22Rv1 (cell line): Measurements from ENCODE around the gene IPO13.

Experiments
- ZFX ChIP-seq: fragments of 450-650 bp; IDR thresholded peaks from 2 replicates; pipeline ENCODE4 v1.6.1; 2017; ENCODE audit warnings: antibody characterized with exemption, borderline replicate concordance
- TF ChIP-seq, protein P1 (sequence below): fragments of 450-650 bp; IDR thresholded peaks from 2 replicates; pipeline ENCODE4 v1.5.1; 2017; ENCODE audit warnings: mild to moderate bottlenecking

DNA sequence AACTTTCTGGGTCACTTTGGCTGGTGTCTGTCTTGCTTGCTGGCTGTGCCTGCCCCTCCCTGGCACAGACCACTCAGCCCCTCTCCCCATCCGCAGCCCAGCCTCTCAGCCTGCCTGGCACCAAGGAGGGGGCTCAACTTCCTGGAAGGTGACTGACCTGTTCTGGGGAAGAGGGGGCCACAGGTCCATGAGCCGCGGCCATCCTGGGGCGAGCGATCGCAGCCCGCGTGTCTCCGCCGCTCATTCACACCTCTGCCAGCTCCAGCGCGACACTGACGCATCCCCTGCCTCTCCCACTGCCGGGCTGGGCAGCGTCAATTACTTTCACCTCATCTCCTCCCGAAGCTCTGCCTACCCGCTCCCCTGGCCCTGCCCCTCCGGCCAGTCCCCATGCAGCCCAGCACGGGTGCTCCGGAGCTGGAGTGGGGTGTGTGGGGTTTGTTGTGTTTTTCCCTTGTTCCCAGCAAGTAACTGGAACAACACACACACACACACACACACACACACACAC, 70.2 kb downstream of the IPO13 start:
- TF ChIP-seq, protein P1, sequence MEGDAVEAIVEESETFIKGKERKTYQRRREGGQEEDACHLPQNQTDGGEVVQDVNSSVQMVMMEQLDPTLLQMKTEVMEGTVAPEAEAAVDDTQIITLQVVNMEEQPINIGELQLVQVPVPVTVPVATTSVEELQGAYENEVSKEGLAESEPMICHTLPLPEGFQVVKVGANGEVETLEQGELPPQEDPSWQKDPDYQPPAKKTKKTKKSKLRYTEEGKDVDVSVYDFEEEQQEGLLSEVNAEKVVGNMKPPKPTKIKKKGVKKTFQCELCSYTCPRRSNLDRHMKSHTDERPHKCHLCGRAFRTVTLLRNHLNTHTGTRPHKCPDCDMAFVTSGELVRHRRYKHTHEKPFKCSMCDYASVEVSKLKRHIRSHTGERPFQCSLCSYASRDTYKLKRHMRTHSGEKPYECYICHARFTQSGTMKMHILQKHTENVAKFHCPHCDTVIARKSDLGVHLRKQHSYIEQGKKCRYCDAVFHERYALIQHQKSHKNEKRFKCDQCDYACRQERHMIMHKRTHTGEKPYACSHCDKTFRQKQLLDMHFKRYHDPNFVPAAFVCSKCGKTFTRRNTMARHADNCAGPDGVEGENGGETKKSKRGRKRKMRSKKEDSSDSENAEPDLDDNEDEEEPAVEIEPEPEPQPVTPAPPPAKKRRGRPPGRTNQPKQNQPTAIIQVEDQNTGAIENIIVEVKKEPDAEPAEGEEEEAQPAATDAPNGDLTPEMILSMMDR, result no peak
- TF ChIP-seq ZFX, result no peak
